ENCODE results near the gene EOGT. TPM values are rescaled to one million over a fixed set of nuclear protein-coding genes. Genes with fewer than 3 reads are reported as not detected.

The EOGT gene
- total RNA-seq, 1 experiment from 2014 or later: 20.1 TPM

- Histone ChIP-seq H2AFZ (ENCODE audit: low read depth, low read length, poor library complexity, severe bottlenecking) (no peak overlapping the region), H3K4me2 (ENCODE audit: low read length) (no peak overlapping the region), H3K9me3 (ENCODE audit: control insufficient read depth in 1 of 2, insufficient read depth in 1 of 2, low read depth in 1 of 2, low read length in 2 of 2) (no peaks in the 10 kb centered on the region), H4K20me1 (ENCODE audit: insufficient read depth) (no peaks in the 10 kb centered on the region), H3K9me2 (ENCODE audit: insufficient read depth) (no peaks in the 10 kb centered on the region), H3K4me3 (replicated peaks in 1 of 2; ENCODE audit: low read depth in 1 of 2, low read length in 2 of 2) (no peak overlapping the region), H3K9ac (ENCODE audit: low read length) (no peak overlapping the region), H3K27me3 (ENCODE audit: insufficient read depth, low read length) (peaks cover 25% of the 10 kb centered on the region), H3K4me1 (ENCODE audit: control insufficient read depth in 1 of 2, insufficient read depth in 2 of 2, low read length in 2 of 2) (no peaks in the 10 kb centered on the region), H3K36me3 (ENCODE audit: control insufficient read depth in 1 of 2, insufficient read depth in 2 of 2, low read length in 2 of 2) (no peaks in the 10 kb centered on the region), H3K27ac (ENCODE audit: low read depth, low read length) (no peak overlapping the region), H3K79me2 (ENCODE audit: insufficient read depth, low read length) (no peaks in the 10 kb centered on the region)
- no peak for ATAC-seq
- CTCF ChIA-PET: no interaction called here
- TF ChIP-seq SIN3A (IDR thresholded peaks at IDR 0.05; ENCODE audit: low read depth) (no peak), EGR1 (IDR thresholded peaks at IDR 0.05; ENCODE audit: low read depth) (no peak), JUND (IDR thresholded peaks at IDR 0.05) (no peak), ZFX (IDR thresholded peaks at IDR 0.05) (no peak), EZH2phosphoT487 (IDR thresholded peaks at IDR 0.05; ENCODE audit: borderline replicate concordance) (no peak), RAD21 (IDR thresholded peaks at IDR 0.05; ENCODE audit: low read depth) (no peak), CBX3 (IDR thresholded peaks at IDR 0.05; ENCODE audit: low read depth) (no peak), TCF7L2 (IDR thresholded peaks at IDR 0.05; ENCODE audit: borderline replicate concordance, extremely low read depth, insufficient read depth, insufficient read length) (no peak), YY1 (IDR thresholded peaks at IDR 0.05; ENCODE audit: extremely low read depth, insufficient replicate concordance, low read depth, low read length) (no peak), FOSL1 (IDR thresholded peaks at IDR 0.05; ENCODE audit: low read depth) (no peak), SP1 (IDR thresholded peaks at IDR 0.05; ENCODE audit: low read depth) (no peak), EZH2 (IDR thresholded peaks at IDR 0.05) (no peak), ELF1 (IDR thresholded peaks at IDR 0.05; ENCODE audit: borderline replicate concordance, low read depth) (no peak), POLR2A (IDR thresholded peaks at IDR 0.05; ENCODE audit: borderline replicate concordance, extremely low read depth, insufficient read depth, insufficient read length) (no peak), REST (IDR thresholded peaks at IDR 0.05; ENCODE audit: low read depth) (no peak), POLR2AphosphoS5 (IDR thresholded peaks at IDR 0.05; ENCODE audit: low read depth, low read length) (no peak)
- TF ChIP-seq, protein P1, sequence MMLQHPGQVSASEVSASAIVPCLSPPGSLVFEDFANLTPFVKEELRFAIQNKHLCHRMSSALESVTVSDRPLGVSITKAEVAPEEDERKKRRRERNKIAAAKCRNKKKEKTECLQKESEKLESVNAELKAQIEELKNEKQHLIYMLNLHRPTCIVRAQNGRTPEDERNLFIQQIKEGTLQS (IDR thresholded peaks at IDR 0.05): no peak
- no peak for DNase-seq (ENCODE audit: low read depth, low spot score)
- no TSS peak for BruUV-seq (replicated peaks)
- POLR2A ChIA-PET: no interaction called here
- RAD21 ChIA-PET (ENCODE audit: low non-redundant PET in 1 of 2, low total read pairs in 2 of 2, uncharacterized antibody in 2 of 2, unreplicated experiment in 2 of 2): no interaction called here
- intact Hi-C loops (cut with micrococcal nuclease): loop anchor here (5.0 to 10.0 kb wide), 5 partner anchors 81 to 1999 kb away; no protein-coding TSS in a partner anchor
These were observed 39.8 kb downstream of the EOGT start for GRCh38 chr3:68973639-68974038.

All from HCT116 (cell line).